Activated CD4-positive, alpha-beta T cell treated with anti-CD3 and anti-CD28 coated beads, Interleukin-2, amount 50 U/mL, for 16 hours (primary cell): ENCODE measurements around the gene ULK3.

Experiments used
- DNase-seq: peaks from one replicate; pipeline ENCODE4 v3.0.0-alpha.2; 2020

ULK3 gene

GRCh38 chr15:74794248-74794969, 48.5 kb downstream of the ULK3 start:
- no peak for DNase-seq

GRCh38 chr15:74793135-74794028, 49.6 kb downstream of the ULK3 start:
- peak; percentile 60 for DNase-seq

GRCh38 chr15:74792227-74793016, 50.5 kb downstream of the ULK3 start:
- DNase-seq: no peak

GRCh38 chr15:74791667-74792066, 51.3 kb downstream of the ULK3 start:
- no peak for DNase-seq

GRCh38 chr15:74791007-74791406, 51.9 kb downstream of the ULK3 start:
- no peak for DNase-seq

- peak; percentile 70 for DNase-seq
Measured at GRCh38 chr15:74790080-74790916, 52.7 kb downstream of the ULK3 start.

GRCh38 chr15:74789741-74790079, 53.2 kb downstream of the ULK3 start:
- no peak for DNase-seq

- peak; percentile 51 for DNase-seq
Measured at GRCh38 chr15:74789171-74789631, 53.8 kb downstream of the ULK3 start.

- peak; percentile 70 for DNase-seq
Measured at GRCh38 chr15:74788683-74789151, 54.2 kb downstream of the ULK3 start.

- no peak for DNase-seq
Measured at GRCh38 chr15:74788042-74788682, 54.8 kb downstream of the ULK3 start.

GRCh38 chr15:74787251-74788041, 55.5 kb downstream of the ULK3 start:
- DNase-seq: peak; percentile 96

- DNase-seq: peak; percentile 51
Measured at GRCh38 chr15:74786551-74787165, 56.3 kb downstream of the ULK3 start.
